ENCODE measurements around the gene TSHZ1. TPM values are rescaled to one million over a fixed set of nuclear protein-coding genes. Genes with fewer than 3 reads are reported as not detected.

The TSHZ1 gene
- total and polyA plus RNA-seq, 10 donors: 4.1 to 26.4 (median 18.2) TPM

GRCh38 chr18:75247611-75248421 lies 37.2 kb downstream of the TSHZ1 start:
- intact Hi-C loops (cut with DNase I; ENCODE audit: low total_unique reads): no loop called here
- 28 to 32% (median 31%) methylated on average over 8 of the region's 8 CpGs for WGBS, 5 donors
- peaks cover 0 to 10% (median 0%) of the 10 kb centered on the region in 8 donors for H3K9me3 ChIP-seq
- TF ChIP-seq POLR2A (IDR thresholded peaks at IDR 0.05) (no peak), POLR2AphosphoS5 (IDR thresholded peaks at IDR 0.05) (no peak), CTCF (IDR thresholded peaks at IDR 0.05 in 8 of 11, conservative IDR thresholded peaks at IDR 0.05 in 3 of 11) (no peak)
- peaks cover 7 to 86% (median 34%) of the 10 kb centered on the region in 6 donors for H3K4me1 ChIP-seq
- DNase-seq: no peak
- H3K36me3 ChIP-seq: no peaks in the 10 kb centered on the region
- peak overlapping the region; percentile 21 to 59 (median 29) for H3K4me3 ChIP-seq
- H3K27me3 ChIP-seq (replicated peaks in 1 of 7): no peaks in the 10 kb centered on the region
- H3K27ac ChIP-seq: peak overlapping the region; percentile 67 to 87 (median 84)

DNA sequence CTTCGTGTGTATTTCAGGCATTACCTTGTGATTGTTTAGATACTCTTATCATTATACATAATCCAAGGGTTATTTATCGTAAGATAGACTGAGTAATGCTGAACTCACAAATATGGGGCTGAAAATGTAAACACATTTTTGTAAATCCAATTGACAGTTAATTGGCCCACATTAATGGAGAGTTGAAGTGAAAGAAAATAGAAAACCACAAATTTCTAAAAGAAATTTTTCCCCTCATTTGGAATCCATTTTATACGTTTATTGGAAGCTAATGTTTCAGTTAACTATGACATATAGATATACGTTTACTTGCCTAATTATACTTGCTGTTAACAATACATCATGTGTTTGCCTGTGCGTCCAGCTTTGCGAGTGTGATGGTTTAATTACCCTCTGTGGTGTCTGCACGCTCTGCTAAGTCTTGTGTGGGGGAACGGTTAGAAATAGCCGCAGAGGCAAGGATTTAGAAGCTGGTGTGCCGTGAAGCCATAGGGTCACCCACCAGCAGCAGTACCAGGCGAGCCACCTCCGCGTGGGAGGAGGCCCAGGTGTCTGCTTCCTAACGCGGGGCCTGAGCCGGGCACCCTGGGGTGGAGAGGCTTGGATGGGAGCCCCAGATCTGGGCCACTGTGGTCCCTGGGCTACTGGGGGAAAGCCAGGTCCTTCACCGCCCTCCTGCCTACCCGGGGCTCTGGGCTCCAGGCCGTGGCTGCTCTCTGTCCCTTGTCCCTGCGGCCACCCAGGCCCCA lies 38.0 kb downstream of the TSHZ1 start:
- H3K36me3 ChIP-seq: no peaks in the 10 kb centered on the region
- 87 to 92% (median 90%) methylated on average over 17 to 20 of the region's 20 CpGs for WGBS, 5 donors
- intact Hi-C loops (cut with DNase I; ENCODE audit: low total_unique reads): no loop called here
- H3K4me1 ChIP-seq: peaks cover 9 to 94% (median 39%) of the 10 kb centered on the region in 6 donors
- H3K27ac ChIP-seq: peak overlapping the region; percentile 67 to 87 (median 84)
- peaks cover 0 to 10% (median 0%) of the 10 kb centered on the region in 8 donors for H3K9me3 ChIP-seq
- no peaks in the 10 kb centered on the region for H3K27me3 ChIP-seq (replicated peaks in 1 of 7)
- no peak for DNase-seq
- H3K4me3 ChIP-seq: peak overlapping the region in 2 of 8 donors; percentile 35 to 59
- TF ChIP-seq POLR2AphosphoS5 (IDR thresholded peaks at IDR 0.05) (no peak), POLR2A (IDR thresholded peaks at IDR 0.05) (no peak), CTCF (IDR thresholded peaks at IDR 0.05 in 8 of 11, conservative IDR thresholded peaks at IDR 0.05 in 3 of 11) (no peak)

DNA sequence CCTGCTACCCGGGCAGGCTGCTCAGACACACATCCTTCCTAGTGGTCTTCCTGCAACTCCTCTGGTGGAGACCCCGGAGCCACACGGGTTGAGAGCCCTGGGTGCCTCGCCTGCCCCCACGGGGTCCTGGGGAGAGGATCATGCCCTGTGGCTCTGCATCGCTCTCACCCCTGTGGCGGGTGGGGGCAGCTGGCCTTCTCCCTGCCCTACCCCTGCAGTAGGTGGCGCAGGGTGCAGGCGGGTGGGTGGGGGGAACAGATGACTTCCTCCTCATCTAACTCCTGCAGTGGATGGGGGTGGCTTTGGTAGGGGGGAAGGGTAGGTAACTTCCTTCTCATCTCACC lies 38.5 kb downstream of the TSHZ1 start:
- H3K36me3 ChIP-seq: no peaks in the 10 kb centered on the region
- no peak overlapping the region for H3K4me3 ChIP-seq
- H3K27me3 ChIP-seq (replicated peaks in 1 of 7): no peaks in the 10 kb centered on the region
- 83 to 97% (median 95%) methylated on average over 3 to 9 of the region's 9 CpGs for WGBS, 5 donors
- peak overlapping the region in 7 of 8 donors; percentile 74 to 87 (median 85) for H3K27ac ChIP-seq
- H3K9me3 ChIP-seq: peaks cover 0 to 10% (median 0%) of the 10 kb centered on the region in 8 donors
- intact Hi-C loops (cut with DNase I; ENCODE audit: low total_unique reads): no loop called here
- peaks cover 13 to 94% (median 41%) of the 10 kb centered on the region in 6 donors for H3K4me1 ChIP-seq
- no peak for TF ChIP-seq POLR2AphosphoS5 (IDR thresholded peaks at IDR 0.05)
- TF ChIP-seq POLR2A (IDR thresholded peaks at IDR 0.05): no peak
- TF ChIP-seq CTCF (IDR thresholded peaks at IDR 0.05 in 8 of 11, conservative IDR thresholded peaks at IDR 0.05 in 3 of 11): no peak
- DNase-seq: no peak

Data from spleen (tissue), 11 donors.